Gastroesophageal sphincter (tissue), 3 donors: ENCODE measurements around the gene RNASET2.

Experiments
- CTCF ChIP-seq, 4 experiments: fragments of 200-600 bp in 2 of 4; fragments of 450-650 bp in 2 of 4; sonication (generic) in 1 of 4; IDR thresholded peaks; one replicate each; pipeline ENCODE4 v1.5.1; 2017 to 2019; ENCODE audit warnings: antibody characterized with exemption in 4 of 4, mild to moderate bottlenecking in 2 of 4, moderate library complexity in 2 of 4
- EP300 ChIP-seq: sonication (generic); formaldehyde crosslinking; IDR thresholded peaks from one replicate; pipeline ENCODE4 v1.6.1; 2017; ENCODE audit warnings: antibody characterized with exemption, mild to moderate bottlenecking
- POLR2A ChIP-seq, 2 donors: fragments of 450-650 bp; IDR thresholded peaks; one replicate each; pipeline ENCODE4 v1.6.1; 2017; ENCODE audit warnings: antibody characterized with exemption in 2 of 2, mild to moderate bottlenecking in 2 of 2, moderate library complexity in 1 of 2
- POLR2AphosphoS5 ChIP-seq: sonication (generic); formaldehyde crosslinking; IDR thresholded peaks from one replicate; pipeline ENCODE4 v1.6.1; 2017; ENCODE audit warnings: antibody characterized with exemption

- no peak for TF ChIP-seq CTCF (IDR thresholded peaks at IDR 0.05)
- no peak for TF ChIP-seq POLR2AphosphoS5
- no peak for TF ChIP-seq POLR2A (IDR thresholded peaks at IDR 0.05)
- TF ChIP-seq EP300: no peak
These were observed 13.7 kb upstream of the RNASET2 start for GRCh38 chr6:166970091-166970490.
